Thymus (tissue), 11 donors: ENCODE data around the gene APAF1. TPM values are rescaled to one million over a fixed set of nuclear protein-coding genes. Genes with fewer than 3 reads are reported as not detected.
A peak's percentile ranks its signal among the peaks of the same experiment; 100 is the strongest.
"Not testable (repeated sequence)": the region's sequence is repeated elsewhere in the genome, so short reads cannot be mapped to it uniquely, and the experiment has no call there.

Experiments used
- DNase-seq, 9 donors: peaks; one replicate each; pipeline ENCODE4 v3.0.0-alpha.2; 2013; ENCODE audit warnings: low spot score in 9 of 9, low read depth in 6 of 9, missing footprints in 1 of 9
- H3K27ac ChIP-seq, 2 donors: one replicate each; pipeline ENCODE4 v1.5.1; 2013; ENCODE audit warnings: control low read depth in 1 of 2, low read depth in 1 of 2, low read length in 1 of 2, mild to moderate bottlenecking in 1 of 2, moderate library complexity in 1 of 2
- H3K27me3 ChIP-seq, 2 donors: one replicate each; pipeline ENCODE4 v1.5.1; 2013; ENCODE audit warnings: low read length in 1 of 2; ENCODE audit not compliant: control insufficient read depth in 2 of 2, insufficient read depth in 1 of 2
- H3K36me3 ChIP-seq, 2 donors: one replicate each; pipeline ENCODE4 v1.5.1; 2013; ENCODE audit warnings: low read length in 1 of 2, mild to moderate bottlenecking in 1 of 2, moderate library complexity in 1 of 2; ENCODE audit not compliant: control insufficient read depth in 2 of 2, insufficient read depth in 2 of 2
- H3K4me1 ChIP-seq, 2 donors: one replicate each; pipeline ENCODE4 v1.5.1; 2013; ENCODE audit warnings: low read length in 2 of 2; ENCODE audit not compliant: control insufficient read depth in 2 of 2, insufficient read depth in 2 of 2
- H3K4me3 ChIP-seq, 2 donors: one replicate each; pipeline ENCODE4 v1.5.1; 2013; ENCODE audit warnings: low read length in 2 of 2, control low read depth in 1 of 2, mild to moderate bottlenecking in 1 of 2
- H3K9me3 ChIP-seq, 2 donors: one replicate each; pipeline ENCODE4 v1.5.1; 2013; ENCODE audit warnings: low read length in 1 of 2, mild to moderate bottlenecking in 1 of 2; ENCODE audit not compliant: control insufficient read depth in 2 of 2, insufficient read depth in 1 of 2
- WGBS: extraction: QIAGEN DNeasy Blood & Tissue Kit; methylation state at CpG from one replicate; pipeline ENCODE4 v1.1.7; 2013; 5-methylcytosine and 5-hydroxymethylcytosine counted together
- polyA plus RNA-seq: library from polyadenylated mRNA; stranded (reverse); fragments of 200-250 nt; gene quantifications from one replicate; pipeline ENCODE4 v1.2.3, GENCODE V29; 2013
- total RNA-seq: library from RNA; stranded (reverse); fragments of 120-200 nt; gene quantifications from one replicate; pipeline ENCODE4 v1.2.4, GENCODE V29; 2013
- donor health status: healthy.

The APAF1 gene
- total and polyA plus RNA-seq, 2 donors = 10.5 to 14.2 TPM

- Histone ChIP-seq H3K4me1 (no peaks in the 10 kb centered on the region), H3K27me3 (no peaks in the 10 kb centered on the region), H3K27ac (no peak overlapping the region), H3K4me3 (no peak overlapping the region), H3K9me3 (no peaks in the 10 kb centered on the region), H3K36me3 (peaks cover 2 to 11% of the 10 kb centered on the region in 2 donors)
- DNase-seq = no peak
- 88% methylated on average over 2 of the region's 2 CpGs for WGBS
Observed at GRCh38 chr12:98637068-98637467, 8.0 kb upstream of the APAF1 start.

GRCh38 chr12:98638009-98638408 is 7.1 kb upstream of the APAF1 start:
- no peaks in the 10 kb centered on the region for H3K9me3 ChIP-seq
- WGBS = 97% methylated on average over 2 of the region's 2 CpGs
- peaks cover 0 to 8% of the 10 kb centered on the region in 2 donors for H3K36me3 ChIP-seq
- no peaks in the 10 kb centered on the region for H3K27me3 ChIP-seq
- H3K4me3 ChIP-seq = no peak overlapping the region
- H3K27ac ChIP-seq = no peak overlapping the region
- H3K4me1 ChIP-seq = peaks cover 0 to 2% of the 10 kb centered on the region in 2 donors
- DNase-seq = no peak

GRCh38 chr12:98639491-98639890 is 5.6 kb upstream of the APAF1 start:
- Histone ChIP-seq H3K9me3 (peaks cover 0 to 2% of the 10 kb centered on the region in 2 donors), H3K36me3 (no peaks in the 10 kb centered on the region), H3K4me3 (no peak overlapping the region), H3K27me3 (no peaks in the 10 kb centered on the region), H3K27ac (no peak overlapping the region), H3K4me1 (peaks cover 0 to 2% of the 10 kb centered on the region in 2 donors)
- WGBS = 97% methylated on average over 3 of the region's 3 CpGs
- DNase-seq = no peak

- H3K4me1 ChIP-seq, H3K36me3 ChIP-seq, H3K9me3 ChIP-seq, H3K27ac ChIP-seq, DNase-seq, H3K27me3 ChIP-seq, H3K4me3 ChIP-seq: not testable (repeated sequence)
- WGBS = 96% methylated on average over 5 of the region's 5 CpGs
Observed at GRCh38 chr12:98642801-98643200, 2.3 kb upstream of the APAF1 start.

GRCh38 chr12:98644433-98644711 is 718 bp upstream of the APAF1 start:
- Histone ChIP-seq H3K4me3 (peak overlapping the region; percentile 55 to 96), H3K27ac (peak overlapping the region; percentile 82 to 91), H3K36me3 (peaks cover 0 to under 1% of the 10 kb centered on the region in 2 donors), H3K4me1 (peaks cover 2 to 7% of the 10 kb centered on the region in 2 donors), H3K27me3 (no peaks in the 10 kb centered on the region), H3K9me3 (peaks cover 0 to 2% of the 10 kb centered on the region in 2 donors)
- no peak for DNase-seq
- under 1% methylated on average over 20 of the region's 20 CpGs for WGBS

- Histone ChIP-seq H3K4me3 (peak overlapping the region; percentile 55 to 96), H3K9me3 (peaks cover 0 to 2% of the 10 kb centered on the region in 2 donors), H3K27ac (peak overlapping the region; percentile 50 to 75), H3K4me1 (peaks cover 2 to 7% of the 10 kb centered on the region in 2 donors), H3K36me3 (peaks cover 0 to 8% of the 10 kb centered on the region in 2 donors), H3K27me3 (no peaks in the 10 kb centered on the region)
- WGBS = under 1% methylated on average over 24 of the region's 24 CpGs
- DNase-seq = peak in 4 of 9 donors; percentile 23 to 42 (median 28)
Observed at GRCh38 chr12:98645572-98646067, 530 bp downstream of the APAF1 start.

- Histone ChIP-seq H3K27me3 (no peaks in the 10 kb centered on the region), H3K27ac (no peak overlapping the region), H3K9me3 (peaks cover 0 to 2% of the 10 kb centered on the region in 2 donors), H3K4me1 (peaks cover 2 to 7% of the 10 kb centered on the region in 2 donors), H3K36me3 (peaks cover 0 to 9% of the 10 kb centered on the region in 2 donors), H3K4me3 (peak overlapping the region; percentile 17 to 96)
- WGBS = 14% methylated on average over 8 of the region's 8 CpGs
- peak in 1 of 9 donors; percentile 12 for DNase-seq
Observed at GRCh38 chr12:98646294-98647090, 1.4 kb downstream of the APAF1 start.

GRCh38 chr12:98651328-98651727 is 6.2 kb downstream of the APAF1 start:
- DNase-seq = no peak
- Histone ChIP-seq H3K4me1 (peaks cover 0 to 2% of the 10 kb centered on the region in 2 donors), H3K4me3 (no peak overlapping the region), H3K27me3 (no peaks in the 10 kb centered on the region), H3K36me3 (peaks cover 5 to 9% of the 10 kb centered on the region in 2 donors), H3K27ac (no peak overlapping the region), H3K9me3 (no peaks in the 10 kb centered on the region)

GRCh38 chr12:98653866-98654493 is 8.9 kb downstream of the APAF1 start:
- H3K36me3 ChIP-seq = peaks cover 5 to 17% of the 10 kb centered on the region in 2 donors
- 97% methylated on average over 1 of the region's 1 CpG for WGBS

More at GRCh38 chr12:98653866-98654493, 8.9 kb downstream of the APAF1 start:
- Histone ChIP-seq H3K27ac (no peak overlapping the region), H3K9me3 (no peaks in the 10 kb centered on the region), H3K4me3 (no peak overlapping the region), H3K27me3 (no peaks in the 10 kb centered on the region), H3K4me1 (no peaks in the 10 kb centered on the region)
- peak in 7 of 9 donors; percentile 13 to 76 (median 50) for DNase-seq
